Measurements from ENCODE around the gene KCNMA1. TPM values are rescaled to one million over a fixed set of nuclear protein-coding genes. Genes with fewer than 3 reads are reported as not detected.

Gene KCNMA1
- total RNA-seq, 1 experiment from 2014 or later, result 20.7 TPM

GRCh38 chr10:77027576-77027975, 610.0 kb downstream of the KCNMA1 start:
- ChIA-PET CTCF (no interaction called here), POLR2A (no interaction called here)
- no peak overlapping the region for H3K4me3 Mint-ChIP-seq (ENCODE audit: unreplicated experiment)
- no TSS peak for BruUV-seq (replicated peaks)
- Histone ChIP-seq H3K4me3 (ENCODE audit: low read depth, low read length) (no peak overlapping the region), H3K9me3 (no peaks in the 10 kb centered on the region), H3K27me3 (replicated peaks; ENCODE audit: control insufficient read depth, insufficient read depth, low read length) (no peaks in the 10 kb centered on the region), H3K4me1 (no peaks in the 10 kb centered on the region), H3K36me3 (ENCODE audit: control insufficient read depth, insufficient read depth, low read length) (no peaks in the 10 kb centered on the region)
- no peak for DNase-seq
- intact Hi-C loops (cut with micrococcal nuclease; ENCODE audit: unreplicated experiment), result no loop called here
- TF ChIP-seq CTCF (IDR thresholded peaks at IDR 0.05; ENCODE audit: insufficient read depth in 1 of 2, low read depth in 1 of 2, low read length in 1 of 2, severe bottlenecking in 1 of 2, unreplicated experiment in 1 of 2), result no peak
- peaks cover 5% of the 10 kb centered on the region for H3K27me3 Mint-ChIP-seq (ENCODE audit: insufficient read depth, unreplicated experiment)
- H3K27ac Mint-ChIP-seq (ENCODE audit: unreplicated experiment), result no peak overlapping the region
- no peaks in the 10 kb centered on the region for H3K9me3 Mint-ChIP-seq (ENCODE audit: unreplicated experiment)
- no peaks in the 10 kb centered on the region for H3K36me3 Mint-ChIP-seq (ENCODE audit: insufficient read depth, unreplicated experiment)
- H3K4me1 Mint-ChIP-seq (ENCODE audit: low read depth, unreplicated experiment), result peaks cover 22% of the 10 kb centered on the region

- POLR2A ChIA-PET, result no interaction called here
- Mint-ChIP-seq H3K4me1 (ENCODE audit: low read depth, unreplicated experiment) (peaks cover 22% of the 10 kb centered on the region), H3K27ac (ENCODE audit: unreplicated experiment) (no peak overlapping the region), H3K9me3 (ENCODE audit: unreplicated experiment) (no peaks in the 10 kb centered on the region), H3K36me3 (ENCODE audit: insufficient read depth, unreplicated experiment) (no peaks in the 10 kb centered on the region), H3K4me3 (ENCODE audit: unreplicated experiment) (no peak overlapping the region), H3K27me3 (ENCODE audit: insufficient read depth, unreplicated experiment) (peaks cover 5% of the 10 kb centered on the region)
- Histone ChIP-seq H3K9me3 (no peaks in the 10 kb centered on the region), H3K4me3 (ENCODE audit: low read depth, low read length) (no peak overlapping the region), H3K4me1 (no peaks in the 10 kb centered on the region), H3K27me3 (replicated peaks; ENCODE audit: control insufficient read depth, insufficient read depth, low read length) (no peaks in the 10 kb centered on the region), H3K36me3 (ENCODE audit: control insufficient read depth, insufficient read depth, low read length) (no peaks in the 10 kb centered on the region)
- CTCF ChIA-PET, result no interaction called here
- DNase-seq, result no peak
- no peak for TF ChIP-seq CTCF (IDR thresholded peaks at IDR 0.05; ENCODE audit: insufficient read depth in 1 of 2, low read depth in 1 of 2, low read length in 1 of 2, severe bottlenecking in 1 of 2, unreplicated experiment in 1 of 2)
- no TSS peak for BruUV-seq (replicated peaks)
- intact Hi-C loops (cut with micrococcal nuclease; ENCODE audit: unreplicated experiment), result no loop called here
Measured at GRCh38 chr10:77027141-77027540, 610.5 kb downstream of the KCNMA1 start.

DNA sequence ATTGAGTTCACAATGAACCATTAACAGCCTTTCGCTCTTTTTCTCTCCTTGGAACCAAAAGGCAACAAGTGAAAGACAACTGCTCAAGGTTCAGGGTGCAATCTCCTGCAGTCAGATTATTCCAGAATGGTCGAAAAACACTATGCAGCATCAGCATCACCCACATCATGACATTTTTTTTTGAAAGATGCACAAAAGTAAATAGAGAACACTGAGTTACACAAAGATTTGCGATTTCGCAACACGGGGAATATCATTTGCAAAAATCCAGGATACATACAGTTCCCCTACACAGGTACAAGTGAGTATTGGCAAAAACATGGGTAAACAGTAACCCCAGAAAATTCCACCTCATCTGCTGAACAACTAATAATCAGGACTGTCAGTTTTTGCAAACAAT, 611.5 kb downstream of the KCNMA1 start:
- no TSS peak for BruUV-seq (replicated peaks)

More for the DNA sequence above, 611.5 kb downstream of the KCNMA1 start:
- no peak for TF ChIP-seq CTCF (IDR thresholded peaks at IDR 0.05; ENCODE audit: insufficient read depth in 1 of 2, low read depth in 1 of 2, low read length in 1 of 2, severe bottlenecking in 1 of 2, unreplicated experiment in 1 of 2)
- H3K27me3 Mint-ChIP-seq (ENCODE audit: insufficient read depth, unreplicated experiment), result peaks cover 5% of the 10 kb centered on the region
- DNase-seq, result no peak
- ChIA-PET CTCF (no interaction called here), POLR2A (no interaction called here)
- Histone ChIP-seq H3K9me3 (no peaks in the 10 kb centered on the region), H3K4me3 (ENCODE audit: low read depth, low read length) (no peak overlapping the region), H3K4me1 (no peaks in the 10 kb centered on the region), H3K36me3 (ENCODE audit: control insufficient read depth, insufficient read depth, low read length) (no peaks in the 10 kb centered on the region), H3K27me3 (replicated peaks; ENCODE audit: control insufficient read depth, insufficient read depth, low read length) (no peaks in the 10 kb centered on the region)
- H3K4me3 Mint-ChIP-seq (ENCODE audit: unreplicated experiment), result no peak overlapping the region
- peaks cover 15% of the 10 kb centered on the region for H3K4me1 Mint-ChIP-seq (ENCODE audit: low read depth, unreplicated experiment)
- intact Hi-C loops (cut with micrococcal nuclease; ENCODE audit: unreplicated experiment), result no loop called here
- no peaks in the 10 kb centered on the region for H3K36me3 Mint-ChIP-seq (ENCODE audit: insufficient read depth, unreplicated experiment)
- no peaks in the 10 kb centered on the region for H3K9me3 Mint-ChIP-seq (ENCODE audit: unreplicated experiment)
- no peak overlapping the region for H3K27ac Mint-ChIP-seq (ENCODE audit: unreplicated experiment)
